ENCODE results near the gene PRKCSH.
"Not testable (repeated sequence)": the region's sequence is repeated elsewhere in the genome, so short reads cannot be mapped to it uniquely, and the experiment has no call there.

GRCh38 chr19:11468266-11468845 is 32.9 kb downstream of the PRKCSH start:
- not testable (repeated sequence) for TF ChIP-seq CTCF (conservative IDR thresholded peaks at IDR 0.05; ENCODE audit: low read length); EZH2phosphoT487 (IDR thresholded peaks at IDR 0.05; ENCODE audit: borderline replicate concordance)

All from Loucy (cell line).